K562 (cell line): ENCODE data around the gene BANF2. TPM values are rescaled to one million over a fixed set of nuclear protein-coding genes. Genes with fewer than 3 reads are reported as not detected.
"Not testable (repeated sequence)": the region's sequence is repeated elsewhere in the genome, so short reads cannot be mapped to it uniquely, and the experiment has no call there.

ENCODE experiments used
- ATAC-seq: fragments of 200-7000 bp; cut with Tn5 transposase; 3 replicates; pipeline ENCODE4 v1.9.1; 2020; ENCODE audit warnings: moderate library complexity
- BruUV-seq: library from RNA; stranded (reverse); fragments of 400-500 nt; replicated peaks from 2 replicates; lab custom pipeline; 2021; lab: Mats Ljungman, UMichigan
- CTCF ChIA-PET: fragments of 300-600 bp; formaldehyde crosslinking; extraction: SDS; loops from one replicate; lab custom pipeline; 2021; ENCODE audit warnings: low intra/inter-chr PET ratio; lab: Yijun Ruan, JAX
- POLR2A ChIA-PET: fragments of 300-600, 350-650 bp; sonication (Branson Sonifier 250); formaldehyde crosslinking; extraction: SDS; loops from one replicate; lab custom pipeline; 2021; ENCODE audit warnings: antibody characterized with exemption, inconsistent platforms; lab: Yijun Ruan, JAX
- DNase-seq, 4 experiments: peaks; one replicate each; pipeline versions ENCODE4 v3.0.0 to v3.0.0-alpha.2; 2011 to 2018; ENCODE audit warnings: low spot score in 3 of 4, mixed read lengths in 3 of 4; ENCODE audit errors: extremely low read depth in 1 of 4
- FAIRE-seq: peaks from 2 replicates; lab custom pipeline; 2011; peaks lifted over from hg19 to GRCh38; lab: Jason Lieb, UNC
- H2AFZ ChIP-seq: 2 replicates; pipeline ENCODE4 v1.6.0; 2011; ENCODE audit warnings: low read depth, low read length, control low read depth, inconsistent platforms
- H3K27ac ChIP-seq: fragments of 200-600 bp; 3 replicates; pipeline ENCODE4 v1.8.0; 2011; ENCODE audit warnings: low read depth, mild to moderate bottlenecking, control low read depth, inconsistent platforms, low read length, moderate library complexity, mixed read lengths; ENCODE audit errors: extremely low read depth
- H3K27me3 ChIP-seq, 2 experiments: fragments of 300-600 bp in 1 of 2; 2 replicates in 1 of 2; 3 replicates in 1 of 2; pipeline versions ENCODE4 v1.6.0 to v1.8.0; 2011; ENCODE audit warnings: inconsistent platforms in 2 of 2, low read length in 2 of 2, mild to moderate bottlenecking in 1 of 2, mixed read lengths in 1 of 2, moderate library complexity in 1 of 2; ENCODE audit not compliant: control insufficient read depth in 2 of 2, insufficient read depth in 2 of 2
- H3K36me3 ChIP-seq: fragments of 300-600 bp; 3 replicates; pipeline ENCODE4 v1.8.0; 2011; ENCODE audit warnings: mild to moderate bottlenecking, low read length, inconsistent platforms; ENCODE audit not compliant: control insufficient read depth, insufficient read depth
- H3K4me1 ChIP-seq, 2 experiments: fragments of 200-600 bp in 1 of 2; replicated peaks in 1 of 2; 2 replicates in 1 of 2; 3 replicates in 1 of 2; pipeline versions ENCODE4 v1.5.1 to v1.8.0; 2011; ENCODE audit warnings: inconsistent platforms in 2 of 2, low read length in 2 of 2, mild to moderate bottlenecking in 1 of 2, mixed read lengths in 1 of 2, moderate library complexity in 1 of 2; ENCODE audit not compliant: control insufficient read depth in 2 of 2, insufficient read depth in 2 of 2
- H3K4me2 ChIP-seq: 2 replicates; pipeline ENCODE4 v1.6.1; 2011; ENCODE audit warnings: low read length, control low read depth, inconsistent platforms, mixed read lengths; ENCODE audit not compliant: insufficient read depth
- H3K4me3 ChIP-seq: fragments of 200-600 bp; sonication (generic), shearing (Covaris generic); 2 replicates; pipeline ENCODE4 v1.5.1; 2016; ENCODE audit warnings: control low read depth, inconsistent platforms
- H3K79me2 ChIP-seq: fragments of 200-600 bp; 3 replicates; pipeline ENCODE4 v1.8.0; 2011; ENCODE audit warnings: low read length, inconsistent platforms; ENCODE audit not compliant: control insufficient read depth, insufficient read depth
- H3K9ac ChIP-seq, 2 experiments: 2 replicates each; pipeline versions ENCODE4 v1.6.0 to v1.6.1; 2011; ENCODE audit warnings: low read depth in 2 of 2, low read length in 2 of 2, control low read depth in 1 of 2, inconsistent platforms in 1 of 2, mild to moderate bottlenecking in 1 of 2, mixed read lengths in 1 of 2; ENCODE audit not compliant: insufficient read depth in 1 of 2
- H3K9me1 ChIP-seq: one replicate; pipeline ENCODE4 v1.6.0; 2011; ENCODE audit warnings: inconsistent platforms, mild to moderate bottlenecking, low read length, moderate library complexity; ENCODE audit not compliant: control insufficient read depth, insufficient read depth
- H3K9me3 ChIP-seq: replicated peaks from 2 replicates; pipeline ENCODE4 v1.5.1; 2011; ENCODE audit warnings: low read depth, low read length, inconsistent platforms; ENCODE audit not compliant: control insufficient read depth, insufficient read depth
- H4K20me1 ChIP-seq: replicated peaks from 2 replicates; pipeline ENCODE4 v1.6.1; 2011; ENCODE audit warnings: low read length, inconsistent platforms, mixed read lengths; ENCODE audit not compliant: control insufficient read depth, insufficient read depth
- BACH1 ChIP-seq: fragments of 200-800 bp; sonication (Bioruptor generic); IDR thresholded peaks from 2 replicates; pipeline ENCODE4 v1.6.1; 2016; ENCODE audit warnings: missing genetic modification characterization, missing compliant biosample characterization
- CBX1 ChIP-seq: sonication (generic); IDR thresholded peaks from 2 replicates; pipeline ENCODE4 v1.6.1; 2016; ENCODE audit warnings: antibody characterized with exemption, low read depth, mild to moderate bottlenecking
- CTBP1 ChIP-seq: fragments of 450-650 bp; IDR thresholded peaks from 2 replicates; pipeline ENCODE4 v1.6.1; 2016; ENCODE audit warnings: borderline replicate concordance
- ESRRB ChIP-seq: fragments of 250-450 bp; sonication (Bioruptor Pico); IDR thresholded peaks from 2 replicates; pipeline ENCODE4 v1.5.0; 2020; ENCODE audit warnings: mild to moderate bottlenecking, moderate library complexity, borderline replicate concordance
- FOXA3 ChIP-seq, 2 experiments: fragments of 450-650 bp in 1 of 2; sonication (generic) in 1 of 2; formaldehyde crosslinking; IDR thresholded peaks in 1 of 2; conservative IDR thresholded peaks in 1 of 2; 2 replicates each; pipeline versions ENCODE4 v1.4.0 to v1.8.0; 2020 to 2022; ENCODE audit warnings: mild to moderate bottlenecking in 2 of 2, missing genetic modification reagents in 1 of 2
- HMG20B ChIP-seq: fragments of 250-450 bp; sonication (Bioruptor Pico); IDR thresholded peaks from 2 replicates; pipeline ENCODE4 v1.5.0; 2021; ENCODE audit warnings: mild to moderate bottlenecking
- HNRNPK ChIP-seq: fragments of 200-400 bp; formaldehyde crosslinking; IDR thresholded peaks from one replicate; pipeline ENCODE4 v1.6.1; 2018; ENCODE audit warnings: mild to moderate bottlenecking, low read depth, low read length; ENCODE audit not compliant: poor library complexity, severe bottlenecking
- WGBS: fragments of 100-300 bp; shearing (Covaris generic); methylation state at CpG from one replicate; pipeline ENCODE4 v1.1.6; 2016; ENCODE audit warnings: low coverage, mixed read lengths; ENCODE audit not compliant: insufficient coverage; ENCODE audit errors: missing lambda C conversion rate; 5-methylcytosine and 5-hydroxymethylcytosine counted together
- in situ Hi-C: fragments of 300-500 bp; cut with MboI; formaldehyde crosslinking; loops from 4 replicates; pipeline ENCODE4 v1.15.0; 2018; ENCODE audit warnings: inconsistent platforms, mixed read lengths
- intact Hi-C: fragments of 100-400 bp; cut with micrococcal nuclease; formaldehyde crosslinking; loops from 2 replicates; pipeline ENCODE4 v1.14.2; 2022
- polyA plus RNA-seq, 8 experiments: library from polyadenylated mRNA; depleted of rRNA in 4 of 8; stranded (reverse) in 5 of 8; unstranded in 3 of 8; fragments of >200 nt; fragmentation: Nextera tagmentation in 2 of 8; fragmentation: Illumina TruSeq in 1 of 8; extraction: Ambion mirVana in 2 of 8; extraction: Trizol in 1 of 8; gene quantifications; 2 replicates each; pipeline versions ENCODE4 v1.2.1 to v1.2.3, GENCODE V29; 2011 to 2014; ENCODE audit warnings: inconsistent platforms in 1 of 8, missing spikeins in 1 of 8
- total RNA-seq, 7 experiments: library from RNA; depleted of rRNA in 6 of 7; stranded (reverse); fragments of >200 nt in 6 of 7; fragmentation: Illumina TruSeq in 2 of 7; extraction: Trizol in 2 of 7; gene quantifications; 2 replicates each; pipeline versions ENCODE4 v1.2.1 to v1.2.3, GENCODE V29; 2011 to 2021; ENCODE audit warnings: low replicate concordance in 1 of 7
- TF ChIP-seq, protein P1 (sequence below): IDR thresholded peaks from 3 replicates; pipeline ENCODE4 v1.6.1; 2011; ENCODE audit warnings: borderline replicate concordance, mild to moderate bottlenecking, moderate library complexity; ENCODE audit not compliant: insufficient read length; ENCODE audit errors: extremely low read depth

BANF2 gene
- total and polyA plus RNA-seq, 9 of the 15 experiments (the other 6 are each of a cell fraction or from before 2014, with no cell fraction given): not detected

- Histone ChIP-seq H3K4me3 (no peak overlapping the region), H3K9ac (no peak overlapping the region), H3K4me1 (no peaks in the 10 kb centered on the region; a peak in 2 of 5 replicates), H2AFZ (no peak overlapping the region), H3K36me3 (peaks cover 29% of the 10 kb centered on the region; the same call in 1 of the 3 replicates), H3K27me3 (no peaks in the 10 kb centered on the region), H4K20me1 (no peaks in the 10 kb centered on the region), H3K79me2 (peaks cover 25% of the 10 kb centered on the region)
- BruUV-seq: no TSS peak
- ATAC-seq (no peak), FAIRE-seq (no peak)
- CTCF ChIA-PET: no interaction called here
- intact Hi-C loops (no loop called here), in situ Hi-C loops (no loop called here)
- no CpG with 5 or more reads among the region's 2 CpGs for whole genome bisulfite sequencing
- TF ChIP-seq ESRRB (no peak), CTBP1 (no peak), HMG20B (CRISPR knock-in tag) (no peak), HNRNPK (no peak), FOXA3 (CRISPR knock-in tag; conservative IDR thresholded peaks at IDR 0.05 in 1 of 2, IDR thresholded peaks at IDR 0.05 in 1 of 2) (no peak), CBX1 (0 out of 2 replicates have a peak, but pooled peaks have one; percentile 2), BACH1 (tag) (no peak)
- TF ChIP-seq, protein P1, sequence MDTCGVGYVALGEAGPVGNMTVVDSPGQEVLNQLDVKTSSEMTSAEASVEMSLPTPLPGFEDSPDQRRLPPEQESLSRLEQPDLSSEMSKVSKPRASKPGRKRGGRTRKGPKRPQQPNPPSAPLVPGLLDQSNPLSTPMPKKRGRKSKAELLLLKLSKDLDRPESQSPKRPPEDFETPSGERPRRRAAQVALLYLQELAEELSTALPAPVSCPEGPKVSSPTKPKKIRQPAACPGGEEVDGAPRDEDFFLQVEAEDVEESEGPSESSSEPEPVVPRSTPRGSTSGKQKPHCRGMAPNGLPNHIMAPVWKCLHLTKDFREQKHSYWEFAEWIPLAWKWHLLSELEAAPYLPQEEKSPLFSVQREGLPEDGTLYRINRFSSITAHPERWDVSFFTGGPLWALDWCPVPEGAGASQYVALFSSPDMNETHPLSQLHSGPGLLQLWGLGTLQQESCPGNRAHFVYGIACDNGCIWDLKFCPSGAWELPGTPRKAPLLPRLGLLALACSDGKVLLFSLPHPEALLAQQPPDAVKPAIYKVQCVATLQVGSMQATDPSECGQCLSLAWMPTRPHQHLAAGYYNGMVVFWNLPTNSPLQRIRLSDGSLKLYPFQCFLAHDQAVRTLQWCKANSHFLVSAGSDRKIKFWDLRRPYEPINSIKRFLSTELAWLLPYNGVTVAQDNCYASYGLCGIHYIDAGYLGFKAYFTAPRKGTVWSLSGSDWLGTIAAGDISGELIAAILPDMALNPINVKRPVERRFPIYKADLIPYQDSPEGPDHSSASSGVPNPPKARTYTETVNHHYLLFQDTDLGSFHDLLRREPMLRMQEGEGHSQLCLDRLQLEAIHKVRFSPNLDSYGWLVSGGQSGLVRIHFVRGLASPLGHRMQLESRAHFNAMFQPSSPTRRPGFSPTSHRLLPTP: no peak
- TF ChIP-seq, all 486 proteins: peak for 1
- Histone ChIP-seq H3K9me3 (0 out of 2 replicates have a peak, but pooled peaks cover 2% of the 10 kb centered on the region), H3K4me2 (no peak overlapping the region), H3K9me1 (peaks cover 3% of the 10 kb centered on the region), H3K27ac (no peak overlapping the region)
- POLR2A ChIA-PET: no interaction called here
- DNase-seq: no peak
Measured at GRCh38 chr20:17658648-17658993, 41.1 kb upstream of the BANF2 start.

- in situ Hi-C loops: not testable (repeated sequence)
Measured at GRCh38 chr20:17659344-17659743, 40.4 kb upstream of the BANF2 start.

More at GRCh38 chr20:17659344-17659743, 40.4 kb upstream of the BANF2 start:
- H3K4me3 ChIP-seq, H2AFZ ChIP-seq, H3K27ac ChIP-seq, H3K9ac ChIP-seq, POLR2A ChIA-PET, ATAC-seq, H3K9me3 ChIP-seq, H3K4me2 ChIP-seq, H3K27me3 ChIP-seq, intact Hi-C loops, CTCF ChIA-PET, H3K9me1 ChIP-seq, H4K20me1 ChIP-seq, DNase-seq, H3K4me1 ChIP-seq, FAIRE-seq: not testable (repeated sequence)
- Histone ChIP-seq H3K36me3 (peaks cover 24% of the 10 kb centered on the region; the same call in 1 of the 3 replicates), H3K79me2 (peaks cover 32% of the 10 kb centered on the region)
- TSS peak; percentile 71 for BruUV-seq
- 100% methylated on average over 4 of the region's 7 CpGs for WGBS
